ENCODE results near the gene TNFAIP8.

Gene TNFAIP8

GRCh38 chr5:119379942-119380547 is 24.2 kb downstream of the TNFAIP8 start:
- no peaks in the 10 kb centered on the region for H3K9me3 ChIP-seq (ENCODE audit: control insufficient read depth, low read length)
- H3K9ac ChIP-seq (ENCODE audit: low read length): no peak overlapping the region
- H3K4me1 ChIP-seq (ENCODE audit: control insufficient read depth, insufficient read depth, low read length): no peaks in the 10 kb centered on the region
- no peaks in the 10 kb centered on the region for H3K36me3 ChIP-seq (ENCODE audit: control insufficient read depth, insufficient read depth, low read length)
- no peak overlapping the region for H3K4me3 ChIP-seq (ENCODE audit: low read length)
- no peaks in the 10 kb centered on the region for H3K27me3 ChIP-seq (ENCODE audit: control insufficient read depth, insufficient read depth, low read length)

- H3K4me3 ChIP-seq (ENCODE audit: low read length): no peak overlapping the region
- H3K36me3 ChIP-seq (ENCODE audit: control insufficient read depth, insufficient read depth, low read length): no peaks in the 10 kb centered on the region
- H3K9ac ChIP-seq (ENCODE audit: low read length): no peak overlapping the region
- no peaks in the 10 kb centered on the region for H3K27me3 ChIP-seq (ENCODE audit: control insufficient read depth, insufficient read depth, low read length)
- H3K4me1 ChIP-seq (ENCODE audit: control insufficient read depth, insufficient read depth, low read length): no peaks in the 10 kb centered on the region
- H3K9me3 ChIP-seq (ENCODE audit: control insufficient read depth, low read length): no peaks in the 10 kb centered on the region
Observed at GRCh38 chr5:119382169-119382568, 26.4 kb downstream of the TNFAIP8 start.

GRCh38 chr5:119383008-119383407 is 27.2 kb downstream of the TNFAIP8 start:
- H3K4me3 ChIP-seq (ENCODE audit: low read length): no peak overlapping the region
- no peaks in the 10 kb centered on the region for H3K36me3 ChIP-seq (ENCODE audit: control insufficient read depth, insufficient read depth, low read length)
- no peaks in the 10 kb centered on the region for H3K27me3 ChIP-seq (ENCODE audit: control insufficient read depth, insufficient read depth, low read length)
- no peaks in the 10 kb centered on the region for H3K9me3 ChIP-seq (ENCODE audit: control insufficient read depth, low read length)
- H3K4me1 ChIP-seq (ENCODE audit: control insufficient read depth, insufficient read depth, low read length): no peaks in the 10 kb centered on the region
- no peak overlapping the region for H3K9ac ChIP-seq (ENCODE audit: low read length)

- H3K9ac ChIP-seq (ENCODE audit: low read length): no peak overlapping the region
- H3K4me3 ChIP-seq (ENCODE audit: low read length): no peak overlapping the region
- H3K27me3 ChIP-seq (ENCODE audit: control insufficient read depth, insufficient read depth, low read length): no peaks in the 10 kb centered on the region
- H3K9me3 ChIP-seq (ENCODE audit: control insufficient read depth, low read length): no peaks in the 10 kb centered on the region
- H3K36me3 ChIP-seq (ENCODE audit: control insufficient read depth, insufficient read depth, low read length): no peaks in the 10 kb centered on the region
- H3K4me1 ChIP-seq (ENCODE audit: control insufficient read depth, insufficient read depth, low read length): no peaks in the 10 kb centered on the region
Observed at GRCh38 chr5:119385136-119385535, 29.3 kb downstream of the TNFAIP8 start.

GRCh38 chr5:119385536-119386128 is 29.8 kb downstream of the TNFAIP8 start:
- no peaks in the 10 kb centered on the region for H3K27me3 ChIP-seq (ENCODE audit: control insufficient read depth, insufficient read depth, low read length)
- H3K36me3 ChIP-seq (ENCODE audit: control insufficient read depth, insufficient read depth, low read length): no peaks in the 10 kb centered on the region
- no peak overlapping the region for H3K4me3 ChIP-seq (ENCODE audit: low read length)
- no peaks in the 10 kb centered on the region for H3K4me1 ChIP-seq (ENCODE audit: control insufficient read depth, insufficient read depth, low read length)
- H3K9ac ChIP-seq (ENCODE audit: low read length): no peak overlapping the region
- no peaks in the 10 kb centered on the region for H3K9me3 ChIP-seq (ENCODE audit: control insufficient read depth, low read length)

- H3K9me3 ChIP-seq (ENCODE audit: control insufficient read depth, low read length): no peaks in the 10 kb centered on the region
- no peaks in the 10 kb centered on the region for H3K27me3 ChIP-seq (ENCODE audit: control insufficient read depth, insufficient read depth, low read length)
- no peaks in the 10 kb centered on the region for H3K36me3 ChIP-seq (ENCODE audit: control insufficient read depth, insufficient read depth, low read length)
- H3K9ac ChIP-seq (ENCODE audit: low read length): no peak overlapping the region
- no peaks in the 10 kb centered on the region for H3K4me1 ChIP-seq (ENCODE audit: control insufficient read depth, insufficient read depth, low read length)
- no peak overlapping the region for H3K4me3 ChIP-seq (ENCODE audit: low read length)
Observed at GRCh38 chr5:119386596-119387344, 31.0 kb downstream of the TNFAIP8 start.

GRCh38 chr5:119387945-119388618 is 32.3 kb downstream of the TNFAIP8 start:
- no peak overlapping the region for H3K4me3 ChIP-seq (ENCODE audit: low read length)
- no peaks in the 10 kb centered on the region for H3K9me3 ChIP-seq (ENCODE audit: control insufficient read depth, low read length)
- H3K27me3 ChIP-seq (ENCODE audit: control insufficient read depth, insufficient read depth, low read length): no peaks in the 10 kb centered on the region
- no peak overlapping the region for H3K9ac ChIP-seq (ENCODE audit: low read length)
- H3K36me3 ChIP-seq (ENCODE audit: control insufficient read depth, insufficient read depth, low read length): no peaks in the 10 kb centered on the region
- no peaks in the 10 kb centered on the region for H3K4me1 ChIP-seq (ENCODE audit: control insufficient read depth, insufficient read depth, low read length)

GRCh38 chr5:119388619-119389190 is 32.9 kb downstream of the TNFAIP8 start:
- H3K36me3 ChIP-seq (ENCODE audit: control insufficient read depth, insufficient read depth, low read length): no peaks in the 10 kb centered on the region
- H3K9ac ChIP-seq (ENCODE audit: low read length): no peak overlapping the region
- no peaks in the 10 kb centered on the region for H3K9me3 ChIP-seq (ENCODE audit: control insufficient read depth, low read length)
- H3K4me3 ChIP-seq (ENCODE audit: low read length): no peak overlapping the region
- H3K4me1 ChIP-seq (ENCODE audit: control insufficient read depth, insufficient read depth, low read length): no peaks in the 10 kb centered on the region
- H3K27me3 ChIP-seq (ENCODE audit: control insufficient read depth, insufficient read depth, low read length): no peaks in the 10 kb centered on the region

- H3K4me1 ChIP-seq (ENCODE audit: control insufficient read depth, insufficient read depth, low read length): no peaks in the 10 kb centered on the region
- no peaks in the 10 kb centered on the region for H3K9me3 ChIP-seq (ENCODE audit: control insufficient read depth, low read length)
- no peak overlapping the region for H3K9ac ChIP-seq (ENCODE audit: low read length)
- no peaks in the 10 kb centered on the region for H3K36me3 ChIP-seq (ENCODE audit: control insufficient read depth, insufficient read depth, low read length)
- H3K4me3 ChIP-seq (ENCODE audit: low read length): no peak overlapping the region
- no peaks in the 10 kb centered on the region for H3K27me3 ChIP-seq (ENCODE audit: control insufficient read depth, insufficient read depth, low read length)
Observed at GRCh38 chr5:119389288-119390030, 33.6 kb downstream of the TNFAIP8 start.

- H3K9ac ChIP-seq (ENCODE audit: low read length): no peak overlapping the region
- H3K4me1 ChIP-seq (ENCODE audit: control insufficient read depth, insufficient read depth, low read length): no peaks in the 10 kb centered on the region
- H3K27me3 ChIP-seq (ENCODE audit: control insufficient read depth, insufficient read depth, low read length): no peaks in the 10 kb centered on the region
- H3K36me3 ChIP-seq (ENCODE audit: control insufficient read depth, insufficient read depth, low read length): no peaks in the 10 kb centered on the region
- H3K4me3 ChIP-seq (ENCODE audit: low read length): no peak overlapping the region
- no peaks in the 10 kb centered on the region for H3K9me3 ChIP-seq (ENCODE audit: control insufficient read depth, low read length)
Observed at GRCh38 chr5:119390404-119390803, 34.6 kb downstream of the TNFAIP8 start.

- no peaks in the 10 kb centered on the region for H3K36me3 ChIP-seq (ENCODE audit: control insufficient read depth, insufficient read depth, low read length)
- no peaks in the 10 kb centered on the region for H3K9me3 ChIP-seq (ENCODE audit: control insufficient read depth, low read length)
- no peaks in the 10 kb centered on the region for H3K4me1 ChIP-seq (ENCODE audit: control insufficient read depth, insufficient read depth, low read length)
- H3K4me3 ChIP-seq (ENCODE audit: low read length): no peak overlapping the region
- no peaks in the 10 kb centered on the region for H3K27me3 ChIP-seq (ENCODE audit: control insufficient read depth, insufficient read depth, low read length)
- no peak overlapping the region for H3K9ac ChIP-seq (ENCODE audit: low read length)
Observed at GRCh38 chr5:119393201-119393691, 37.4 kb downstream of the TNFAIP8 start.

Measured in mucosa of stomach (tissue), 1 donor.